Measurements from ENCODE around the gene IGF2R.
"Not testable (repeated sequence)": the region's sequence is repeated elsewhere in the genome, so short reads cannot be mapped to it uniquely, and the experiment has no call there.

IGF2R gene

DNA sequence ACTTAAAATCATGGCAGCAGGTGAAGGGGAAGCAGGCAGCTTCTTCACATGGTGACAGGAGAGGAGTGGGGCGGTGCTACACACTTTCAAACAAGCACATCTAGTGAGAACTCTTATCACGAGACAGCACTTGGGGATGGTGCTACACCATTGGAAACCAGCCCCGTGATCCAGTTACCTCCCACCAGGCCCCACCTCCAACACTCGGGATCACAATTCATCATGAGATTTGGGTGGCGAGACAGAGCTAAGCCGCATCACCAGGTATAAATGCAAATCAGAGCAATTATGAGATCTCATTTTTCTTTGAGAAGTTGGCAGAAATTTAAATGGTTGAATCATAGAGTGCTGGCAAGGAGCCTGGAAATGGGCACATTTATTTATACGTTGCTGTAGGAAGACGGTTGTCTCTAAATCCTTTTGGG, 31.4 kb downstream of the IGF2R start:
- no peak for DNase-seq

DNA sequence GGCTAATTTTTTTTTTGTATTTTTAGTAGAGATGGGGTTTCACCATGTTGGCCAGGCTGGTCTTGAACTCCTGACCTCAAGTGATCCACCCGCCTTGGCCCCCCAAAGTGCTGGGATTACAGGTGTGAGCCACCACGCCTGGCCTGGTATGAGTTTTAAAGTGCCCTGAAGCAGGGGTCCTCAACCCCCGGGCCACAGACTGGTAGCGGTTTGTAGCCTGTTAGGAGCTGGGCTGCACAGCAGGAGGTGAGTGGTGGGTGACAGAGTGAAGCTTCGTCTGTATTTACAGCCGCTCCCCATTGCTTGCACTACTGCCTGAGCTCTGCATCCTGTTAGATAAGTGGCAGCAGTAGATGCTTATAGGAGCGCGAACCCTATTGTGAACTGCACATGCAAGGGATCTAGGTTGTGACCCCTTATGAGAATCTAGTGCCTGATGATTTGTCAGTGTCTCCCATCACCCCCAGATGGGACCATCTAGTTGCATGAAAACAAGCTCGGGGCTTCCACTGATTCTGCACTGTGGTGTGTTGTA, 32.1 kb downstream of the IGF2R start:
- not testable (repeated sequence) for DNase-seq

DNA sequence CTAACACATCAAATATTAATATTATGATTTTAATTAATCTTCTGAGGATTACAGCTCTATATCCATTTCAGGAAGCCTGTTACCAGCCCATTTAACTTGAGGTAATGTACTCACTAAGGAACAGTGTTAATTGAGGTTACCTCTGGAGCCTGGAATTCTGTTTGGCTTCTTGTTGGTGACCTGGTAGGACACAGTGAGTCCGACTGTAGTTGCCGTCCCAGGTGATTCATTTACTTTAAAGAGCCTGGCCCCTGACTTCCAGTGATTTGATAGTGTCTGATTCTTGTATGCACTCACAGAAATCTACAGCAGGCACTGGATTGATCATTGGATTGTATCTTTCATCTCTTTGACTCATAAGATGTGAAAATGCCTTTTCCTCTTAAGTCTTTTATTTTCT, 34.0 kb downstream of the IGF2R start:
- no peak for DNase-seq

DNA sequence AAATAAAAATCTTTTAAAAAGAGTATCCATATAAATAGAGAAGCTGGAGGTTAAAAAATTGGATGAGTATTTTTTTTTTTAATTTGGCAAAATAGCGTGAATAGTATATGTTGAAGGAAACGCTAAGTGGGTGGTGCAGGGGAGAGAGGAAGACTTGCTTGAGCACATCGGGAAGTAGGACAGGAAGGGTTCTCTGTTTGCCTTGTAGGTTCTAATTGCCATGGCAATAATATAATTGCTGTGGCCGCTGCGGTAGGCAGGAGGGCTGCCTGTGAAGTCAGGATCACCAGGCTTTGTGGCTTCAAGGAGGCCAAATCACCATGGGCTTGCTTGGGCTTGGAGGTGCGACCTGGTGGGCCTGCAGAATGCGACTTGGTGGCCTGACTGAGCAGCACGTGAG, 35.1 kb downstream of the IGF2R start:
- DNase-seq: no peak

DNA sequence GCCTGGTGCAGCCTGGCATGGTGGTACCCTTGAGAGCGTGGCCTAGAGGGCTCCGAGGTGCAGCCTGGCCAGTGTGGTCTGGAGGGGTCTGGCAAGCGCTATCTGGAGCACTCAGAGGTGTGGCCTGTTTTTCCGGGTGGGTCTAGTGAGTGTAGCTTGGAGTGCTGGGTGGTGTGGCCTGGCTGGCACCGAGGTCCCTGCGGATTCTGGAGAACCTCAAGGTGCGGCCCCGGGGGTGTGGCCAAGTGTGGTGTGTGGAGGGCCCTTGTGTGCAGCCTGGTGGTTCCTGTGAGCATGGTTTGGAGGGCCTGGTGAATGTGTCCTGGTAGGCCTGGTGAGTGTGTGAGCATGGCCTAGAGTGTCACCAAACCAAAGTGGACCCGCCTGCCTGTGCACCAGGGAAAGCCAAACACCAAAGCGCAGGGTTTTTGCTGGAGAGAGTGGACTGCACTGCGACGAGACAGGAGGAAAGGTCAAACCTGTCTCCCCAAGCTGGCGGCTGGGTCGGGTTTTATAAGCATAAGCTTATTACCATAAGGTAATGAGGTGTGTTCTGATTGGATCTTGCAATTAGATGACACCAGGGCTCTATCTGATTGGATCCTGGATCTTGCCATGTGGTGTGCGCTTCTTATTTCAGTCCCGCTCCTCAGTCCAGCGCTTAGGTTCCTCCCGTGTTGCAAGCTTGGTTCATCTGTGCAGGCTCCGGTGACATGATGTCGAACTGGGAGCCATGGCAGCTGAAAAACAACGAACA, 35.7 kb downstream of the IGF2R start:
- no peak for DNase-seq

DNA sequence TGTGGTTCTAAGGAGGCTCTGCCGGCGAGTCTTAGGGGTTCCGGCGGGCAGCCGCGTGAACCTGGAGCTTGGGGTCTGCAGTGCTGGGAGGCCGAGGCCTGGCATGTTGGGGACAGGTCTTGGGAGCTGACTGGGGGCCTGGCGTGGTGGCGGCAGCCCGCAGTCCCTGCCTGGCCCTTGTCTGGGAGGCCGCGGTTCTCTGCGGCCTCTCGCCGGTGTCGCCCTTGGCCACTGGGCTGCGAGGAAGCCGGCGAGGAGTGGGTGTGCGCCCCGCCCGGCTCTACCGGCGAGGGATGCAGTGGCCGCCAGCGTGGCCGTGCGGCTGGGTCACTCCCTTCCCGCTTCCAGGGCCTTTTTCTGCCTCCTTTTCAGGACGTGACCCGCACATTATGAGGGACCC, 36.3 kb downstream of the IGF2R start:
- no peak for DNase-seq

DNA sequence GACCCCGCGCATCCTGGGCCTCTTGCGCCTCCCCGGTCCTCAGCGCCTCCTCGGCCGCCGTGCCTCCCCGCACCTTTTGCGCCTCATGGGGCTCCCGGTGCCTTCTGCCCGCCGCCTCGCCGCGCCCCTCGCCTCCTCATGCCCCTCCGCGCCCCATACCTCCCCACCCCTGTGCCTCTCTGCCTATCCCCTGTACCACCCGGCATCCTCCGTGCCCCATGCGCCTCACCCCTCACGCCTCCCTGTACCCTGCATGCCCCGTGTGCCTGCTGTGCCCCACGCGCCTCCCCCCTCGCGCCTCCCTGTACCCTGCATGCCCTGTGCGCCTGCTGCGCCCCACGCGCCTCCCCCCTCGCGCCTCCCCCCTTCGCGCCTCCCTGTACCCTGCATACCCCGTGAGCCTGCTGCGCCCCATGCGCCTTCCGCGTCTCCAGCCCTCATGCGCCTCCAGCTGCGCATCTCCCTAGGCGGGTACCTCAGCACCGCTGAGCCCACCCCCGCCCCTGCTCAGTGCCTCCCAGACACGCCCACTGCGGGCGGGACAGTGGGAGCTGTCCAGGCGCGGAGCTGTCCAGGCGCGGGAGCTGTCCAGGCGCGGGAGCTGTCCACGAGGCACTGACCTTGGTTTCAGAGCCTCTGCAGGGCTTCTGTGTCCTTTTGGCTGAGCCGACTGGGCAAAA, 37.1 kb downstream of the IGF2R start:
- no peak for DNase-seq

DNA sequence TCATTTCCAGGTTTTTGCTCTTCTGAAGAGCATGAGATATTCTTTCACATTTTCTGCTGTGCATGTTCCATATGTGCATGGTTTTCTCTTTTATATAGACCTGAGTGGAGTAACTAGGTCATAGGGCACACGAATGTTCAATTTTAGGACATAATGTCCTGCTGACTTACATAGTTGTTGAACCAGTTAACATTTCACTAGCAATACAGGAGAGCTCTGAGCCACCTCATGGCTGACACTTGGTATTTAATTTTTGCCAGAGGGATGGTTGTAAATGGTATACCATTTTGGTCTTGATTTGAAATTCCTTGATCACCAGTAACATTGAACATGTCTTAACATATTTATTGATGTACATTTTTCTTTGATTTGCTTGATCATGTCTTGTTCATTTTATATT, 38.3 kb downstream of the IGF2R start:
- no peak for DNase-seq

DNA sequence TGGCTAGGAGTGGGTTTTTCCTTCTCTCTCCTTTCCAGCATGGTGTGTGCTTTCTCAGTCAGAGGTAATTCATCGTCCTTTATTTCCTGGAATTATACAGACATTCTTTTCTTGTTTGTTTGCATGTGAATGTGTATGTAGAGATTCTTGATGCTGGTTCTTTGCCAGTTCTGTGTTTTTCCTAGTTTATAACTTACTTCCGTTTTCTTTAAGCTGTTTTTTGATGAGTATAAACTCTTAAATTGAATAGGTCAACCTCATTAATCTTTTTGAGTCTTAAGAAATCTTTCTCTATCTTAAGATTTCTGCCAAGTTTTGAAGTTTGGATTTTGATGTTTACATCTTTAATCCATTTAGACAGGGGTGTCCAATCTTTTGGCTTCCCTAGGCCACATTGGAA, 38.7 kb downstream of the IGF2R start:
- no peak for DNase-seq

DNA sequence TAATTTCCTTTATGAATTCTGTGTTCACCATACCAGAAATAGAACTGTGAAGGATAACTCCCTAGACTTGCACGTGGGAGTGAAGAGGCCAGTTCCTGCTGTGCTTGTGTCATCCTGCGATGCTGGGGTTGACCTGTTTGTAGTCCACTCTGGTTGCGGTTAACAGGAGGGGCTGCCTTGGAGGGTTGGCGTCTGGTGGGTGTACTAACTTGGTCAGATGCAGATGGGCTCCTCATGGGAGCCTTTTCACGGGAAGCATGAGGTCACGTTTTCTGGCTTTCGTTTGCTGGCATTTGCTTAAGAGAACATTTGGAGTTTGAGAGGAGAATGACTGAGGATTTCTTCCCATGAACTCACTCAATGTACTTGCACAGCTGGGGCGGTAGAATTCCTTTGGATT, 41.2 kb downstream of the IGF2R start:
- no peak for DNase-seq

DNA sequence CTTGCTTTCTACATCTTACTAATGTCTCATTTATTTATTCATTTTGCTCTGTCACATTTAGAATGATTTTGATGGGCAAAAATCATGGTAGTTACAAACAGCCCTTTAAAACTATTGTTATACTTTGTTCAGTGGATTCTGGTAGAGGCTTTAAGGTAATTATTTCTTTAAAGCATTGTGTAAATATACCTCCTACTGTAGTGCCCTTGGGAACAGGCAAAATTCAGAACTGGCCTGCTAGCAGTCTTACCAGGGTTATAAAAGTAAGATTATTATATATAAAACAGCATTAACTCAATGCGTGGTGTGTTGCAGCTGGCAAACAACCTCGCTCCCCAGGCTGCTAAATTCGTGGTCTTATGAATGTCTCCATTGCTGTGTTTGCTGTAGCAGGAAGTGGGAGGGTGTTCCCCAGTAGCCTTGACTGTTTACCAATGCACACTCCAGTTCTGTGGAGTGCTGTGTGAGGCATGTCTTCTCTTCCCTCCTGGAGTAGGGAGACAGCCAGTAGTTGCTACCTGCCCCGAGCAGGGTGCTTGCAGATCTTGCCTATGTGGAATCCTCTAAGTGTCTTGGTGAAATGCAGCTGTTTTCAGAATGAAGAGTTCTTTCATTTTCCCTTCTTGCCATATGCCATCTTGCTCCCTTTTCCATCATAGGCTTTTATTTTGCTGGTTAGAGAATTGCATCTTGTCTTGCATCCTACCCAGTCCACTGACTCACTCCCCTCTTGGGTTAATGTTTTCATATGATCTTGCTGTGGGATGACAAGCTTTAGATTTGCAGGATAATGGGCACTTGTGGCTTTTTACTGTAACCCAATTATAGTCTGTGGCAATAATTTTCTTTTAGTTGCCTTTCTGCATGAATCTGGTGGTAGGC, 45.3 kb downstream of the IGF2R start:
- DNase-seq: no peak

DNA sequence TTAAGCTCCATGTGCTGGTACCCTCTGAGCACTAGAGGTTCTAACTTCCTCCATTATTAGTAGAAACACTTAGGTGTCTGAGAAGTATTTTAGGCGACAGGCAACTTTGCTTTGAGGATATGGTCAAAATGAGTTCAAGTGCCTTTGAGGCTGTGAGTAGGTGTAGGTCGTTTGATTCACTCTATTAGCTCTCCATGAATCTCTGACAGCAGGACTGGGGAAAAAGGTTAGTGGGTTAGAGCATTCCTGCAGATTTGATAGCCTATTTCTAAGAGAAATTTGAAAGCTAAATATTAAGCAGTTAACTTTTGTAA, 45.9 kb downstream of the IGF2R start:
- DNase-seq: no peak

DNA sequence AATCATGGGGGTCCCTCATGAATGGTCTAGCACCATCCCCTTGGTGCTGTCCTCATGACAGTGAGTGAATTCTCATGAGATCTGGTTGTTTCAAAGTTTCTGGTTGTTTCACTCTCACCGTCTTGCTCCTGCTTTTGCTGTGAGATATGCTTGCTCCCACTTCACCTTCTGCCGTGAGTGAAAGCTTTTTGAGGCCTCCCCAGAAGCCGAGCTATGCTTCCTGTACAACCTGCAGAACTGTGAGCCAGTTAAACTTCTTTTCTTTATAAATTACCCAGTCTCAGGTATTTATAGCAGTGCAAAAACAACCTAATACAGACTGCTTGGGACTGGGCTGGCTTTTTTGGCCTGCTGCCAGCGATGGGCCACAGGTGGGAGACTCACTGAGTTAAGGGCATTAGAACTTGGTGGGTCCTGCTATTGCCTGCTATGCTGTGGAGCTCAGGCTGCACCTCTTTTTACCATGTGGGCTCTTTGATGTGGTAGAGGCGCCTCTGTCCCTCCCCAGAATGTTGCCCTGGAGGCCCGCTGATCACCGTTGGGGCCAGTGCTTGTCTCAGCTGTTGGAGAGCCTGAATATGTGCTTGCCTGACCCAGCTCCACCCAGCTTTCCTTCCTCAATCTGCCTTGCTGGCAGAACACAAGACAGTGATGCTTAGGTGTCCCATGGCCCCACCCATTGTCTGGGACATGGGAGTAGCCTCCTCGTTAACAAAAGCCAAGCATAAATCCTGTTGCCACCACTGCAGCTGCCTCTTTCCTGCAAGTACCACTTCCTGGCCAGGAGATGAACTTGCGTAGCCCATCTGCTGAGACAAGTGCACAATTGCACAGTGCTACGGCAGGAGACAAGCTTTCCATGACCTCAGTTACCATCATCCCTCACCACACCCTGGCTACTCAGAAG, 47.1 kb downstream of the IGF2R start:
- DNase-seq: no peak

DNA sequence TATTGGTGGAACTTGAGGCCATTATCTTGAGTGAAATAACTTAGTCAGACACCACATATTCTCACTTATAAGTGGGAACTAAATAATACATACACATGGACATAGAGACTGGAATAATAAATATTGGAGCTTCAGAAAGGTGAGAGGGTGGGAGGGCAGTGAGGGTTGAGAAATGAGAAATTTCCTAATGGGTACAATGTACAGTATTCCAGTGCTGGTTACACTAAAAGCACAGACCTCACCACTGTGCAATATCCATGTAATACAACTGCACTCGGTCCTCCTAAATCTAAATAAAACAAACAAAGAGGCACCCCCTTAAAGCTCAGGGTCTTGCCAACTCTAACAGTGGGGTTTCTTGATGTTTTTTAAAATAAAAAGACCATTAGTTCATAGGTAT, 53.2 kb downstream of the IGF2R start:
- DNase-seq: no peak

DNA sequence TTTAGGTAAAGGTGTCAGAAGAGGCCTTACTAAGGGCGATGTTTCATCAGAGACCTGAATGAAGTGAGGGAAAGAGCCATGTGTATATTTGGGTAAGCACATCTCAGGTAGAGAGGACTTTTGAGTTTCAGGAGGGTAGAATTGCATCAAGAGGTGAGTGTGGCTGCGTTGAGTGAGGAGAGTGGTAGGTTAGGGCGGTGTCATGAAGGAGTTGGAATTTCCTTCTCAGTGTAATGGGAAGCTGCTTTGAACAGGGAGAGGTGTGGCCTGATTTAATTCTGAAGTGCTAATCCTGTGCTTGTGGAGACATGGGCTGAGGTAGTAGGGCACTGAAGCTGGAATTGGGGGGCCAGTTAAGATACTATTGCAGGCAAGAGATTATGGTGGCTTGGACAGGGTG, 53.9 kb downstream of the IGF2R start:
- DNase-seq: no peak

DNA sequence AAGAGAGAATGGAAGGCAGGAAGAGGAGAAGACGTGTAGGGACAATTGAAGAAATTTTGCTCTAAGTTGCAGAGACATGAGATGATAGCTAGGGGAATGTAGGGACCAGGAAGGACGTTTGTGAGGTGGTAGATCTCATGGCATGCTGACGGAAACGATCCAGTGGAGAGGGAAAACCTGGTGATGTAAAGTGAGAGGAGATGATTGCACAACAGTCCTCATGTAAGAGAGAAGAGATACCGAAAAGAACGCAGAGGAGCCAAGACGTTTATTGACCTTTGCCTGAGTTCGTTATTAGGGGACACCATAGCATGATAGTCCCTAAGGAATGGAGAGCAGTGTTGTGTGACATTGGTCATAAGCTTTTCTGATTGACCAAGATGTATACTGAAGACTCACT, 55.3 kb downstream of the IGF2R start:
- no peak for DNase-seq

DNA sequence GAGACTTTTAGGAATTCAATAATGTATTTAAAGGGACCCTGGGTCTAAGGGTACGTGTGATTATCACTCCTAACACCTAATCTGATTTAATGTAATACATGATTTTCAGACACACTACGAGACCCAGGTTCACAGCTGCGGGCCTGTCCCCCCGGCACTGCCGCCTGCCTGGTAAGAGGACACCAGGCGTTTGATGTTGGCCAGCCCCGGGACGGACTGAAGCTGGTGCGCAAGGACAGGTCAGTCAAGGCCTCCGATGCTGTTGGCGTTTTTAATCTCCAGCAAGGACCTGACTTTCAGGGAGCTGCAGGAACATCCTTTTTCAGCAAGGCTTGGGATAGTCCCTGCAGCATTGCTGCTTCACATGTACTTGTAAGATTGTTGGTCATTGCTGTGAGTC, 58.2 kb downstream of the IGF2R start:
- DNase-seq: no peak

DNA sequence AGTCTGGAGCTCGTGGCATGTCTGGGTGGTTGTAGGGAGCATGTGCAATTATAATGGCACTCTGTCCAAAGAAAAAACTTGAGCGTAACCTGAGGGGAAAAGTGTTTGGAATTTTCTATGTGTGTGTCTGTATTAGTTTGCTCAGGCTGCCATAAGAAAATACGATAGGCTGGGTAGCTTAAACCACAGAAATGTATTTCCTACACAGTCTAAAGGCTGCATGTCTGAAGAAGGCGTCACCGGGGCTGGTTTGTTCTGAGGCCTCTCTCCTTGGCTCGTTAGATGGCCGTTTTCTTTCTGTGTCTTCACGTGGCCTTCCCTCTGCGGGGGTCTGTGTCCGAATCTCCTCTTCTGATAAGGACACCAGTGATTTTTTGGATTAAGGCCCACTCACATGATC, 59.0 kb downstream of the IGF2R start:
- no peak for DNase-seq

DNA sequence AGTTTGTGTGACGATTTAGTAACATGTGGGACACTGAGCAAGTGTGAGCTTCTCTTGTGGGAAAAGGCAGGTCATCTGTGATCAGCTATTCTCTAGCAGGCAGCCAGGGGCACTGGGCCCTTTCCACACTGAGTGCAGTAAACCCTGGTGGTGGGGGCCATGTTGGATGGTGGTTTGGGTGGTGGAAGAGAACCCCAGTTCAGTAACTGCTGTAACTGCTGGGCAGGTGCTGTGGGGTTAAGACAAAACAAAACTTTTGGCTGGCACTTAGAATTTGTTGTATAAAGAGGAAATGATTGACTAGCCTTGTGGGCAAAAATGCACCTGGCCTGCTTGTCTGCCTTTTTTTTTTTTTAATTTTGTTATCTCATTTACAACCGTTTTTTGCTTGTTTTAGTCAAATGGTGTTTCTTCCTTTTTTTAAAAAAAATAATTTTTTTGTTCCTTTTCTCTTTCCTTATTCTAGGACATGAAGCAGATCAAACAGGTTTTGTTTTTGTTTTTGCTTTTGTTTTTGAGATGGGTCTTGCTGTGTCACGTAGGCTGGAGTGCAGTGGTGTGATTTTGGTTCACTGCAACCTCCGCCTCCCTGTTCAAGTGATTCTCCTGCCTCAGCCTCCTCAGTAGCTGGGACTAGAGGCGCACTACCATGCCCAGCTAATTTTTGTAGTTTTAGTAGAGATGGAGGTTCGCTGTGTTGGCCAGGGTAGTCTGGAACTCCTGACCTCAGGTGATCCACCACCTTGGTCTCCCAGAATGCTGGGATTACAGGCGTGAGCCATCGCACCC, 59.8 kb downstream of the IGF2R start:
- no peak for DNase-seq

DNA sequence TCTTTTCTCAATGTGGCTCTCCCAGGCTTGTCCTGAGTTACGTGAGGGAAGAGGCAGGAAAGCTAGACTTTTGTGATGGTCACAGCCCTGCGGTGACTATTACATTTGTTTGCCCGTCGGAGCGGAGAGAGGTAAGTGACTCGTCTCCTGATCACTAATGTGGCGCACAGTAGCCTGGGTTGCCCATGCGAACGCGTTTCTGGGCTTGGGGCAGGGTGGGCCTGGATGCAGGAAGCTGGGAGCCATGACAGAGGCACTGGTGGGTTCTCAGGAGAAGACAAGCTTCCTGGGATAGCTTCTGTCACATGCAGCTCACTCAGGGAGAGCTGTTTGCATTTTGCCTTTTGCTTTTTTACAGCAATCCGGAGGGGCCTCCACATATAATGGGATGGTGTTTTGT, 60.6 kb downstream of the IGF2R start:
- DNase-seq: no peak

DNA sequence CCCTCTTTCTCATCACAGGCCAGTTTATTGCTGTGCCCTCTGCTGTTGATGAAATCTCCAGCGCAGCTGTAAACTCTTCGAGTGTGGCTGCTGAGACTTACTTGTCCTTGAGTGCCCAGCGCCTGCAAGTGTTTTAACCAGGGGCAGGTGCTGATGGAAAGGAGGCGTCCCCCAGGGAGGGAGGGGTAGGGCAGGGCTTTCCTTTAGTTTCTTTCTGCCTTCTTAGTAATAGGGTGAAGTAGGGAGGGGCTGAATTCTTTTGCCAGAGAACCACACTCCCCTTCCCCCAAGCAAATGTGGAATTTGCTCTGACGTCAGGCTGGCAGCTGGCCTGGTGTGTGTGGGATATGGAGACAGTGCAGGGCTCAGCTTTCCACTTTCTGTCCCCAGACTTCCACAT, 61.2 kb downstream of the IGF2R start:
- DNase-seq: no peak

DNA sequence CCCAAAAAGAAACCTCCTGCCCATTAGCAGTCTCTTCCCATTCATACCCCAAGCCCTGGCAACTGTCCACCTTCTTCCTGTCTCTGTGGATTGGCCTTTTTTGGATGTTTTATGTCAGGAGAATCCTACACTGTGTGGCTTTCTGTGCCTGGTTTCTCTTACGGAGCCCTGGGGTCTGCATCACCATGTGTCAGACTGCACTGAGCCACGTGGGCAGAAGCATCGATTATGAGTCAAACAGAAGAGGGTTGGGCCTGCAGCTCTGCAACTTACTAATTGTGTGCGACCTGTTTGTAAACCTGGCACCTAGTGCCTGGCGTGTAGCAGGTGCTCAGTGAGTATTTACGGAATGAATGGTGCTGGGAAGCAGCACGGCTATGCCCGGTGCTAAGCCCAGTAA, 62.6 kb downstream of the IGF2R start:
- DNase-seq: no peak

All from inflammatory macrophage treated with lipopolysaccharide for 4 hours (primary cell).